Measurements from ENCODE around the gene PIK3R3.

GRCh38 chr1:46132529-46133180 lies at the start of gene PIK3R3:
- TF ChIP-seq, protein P1, sequence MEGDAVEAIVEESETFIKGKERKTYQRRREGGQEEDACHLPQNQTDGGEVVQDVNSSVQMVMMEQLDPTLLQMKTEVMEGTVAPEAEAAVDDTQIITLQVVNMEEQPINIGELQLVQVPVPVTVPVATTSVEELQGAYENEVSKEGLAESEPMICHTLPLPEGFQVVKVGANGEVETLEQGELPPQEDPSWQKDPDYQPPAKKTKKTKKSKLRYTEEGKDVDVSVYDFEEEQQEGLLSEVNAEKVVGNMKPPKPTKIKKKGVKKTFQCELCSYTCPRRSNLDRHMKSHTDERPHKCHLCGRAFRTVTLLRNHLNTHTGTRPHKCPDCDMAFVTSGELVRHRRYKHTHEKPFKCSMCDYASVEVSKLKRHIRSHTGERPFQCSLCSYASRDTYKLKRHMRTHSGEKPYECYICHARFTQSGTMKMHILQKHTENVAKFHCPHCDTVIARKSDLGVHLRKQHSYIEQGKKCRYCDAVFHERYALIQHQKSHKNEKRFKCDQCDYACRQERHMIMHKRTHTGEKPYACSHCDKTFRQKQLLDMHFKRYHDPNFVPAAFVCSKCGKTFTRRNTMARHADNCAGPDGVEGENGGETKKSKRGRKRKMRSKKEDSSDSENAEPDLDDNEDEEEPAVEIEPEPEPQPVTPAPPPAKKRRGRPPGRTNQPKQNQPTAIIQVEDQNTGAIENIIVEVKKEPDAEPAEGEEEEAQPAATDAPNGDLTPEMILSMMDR (IDR thresholded peaks at IDR 0.05; ENCODE audit: low read length), result no peak
- no peak for TF ChIP-seq EZH2 (IDR thresholded peaks at IDR 0.05; ENCODE audit: borderline replicate concordance, low read length)

All from OCI-LY1 (cell line).